HG03159 (cell line): ENCODE measurements around the gene CDC42.
"Not testable (repeated sequence)": the region's sequence is repeated elsewhere in the genome, so short reads cannot be mapped to it uniquely, and the experiment has no call there.

ENCODE experiments used
- ATAC-seq: cut with Tn5 transposase; IDR thresholded peaks from one replicate; pipeline ENCODE4 v1.9.1; 2021; ENCODE audit warnings: mild to moderate bottlenecking, moderate library complexity; ENCODE audit not compliant: unreplicated experiment

The CDC42 gene

GRCh38 chr1:22052115-22053016 lies at the start of gene CDC42:
CDC42 (plus strand) TSS chr1:22052709; CDS start chr1:22078479, 25,770 bp downstream.
- ATAC-seq, result peak; percentile 83

DNA sequence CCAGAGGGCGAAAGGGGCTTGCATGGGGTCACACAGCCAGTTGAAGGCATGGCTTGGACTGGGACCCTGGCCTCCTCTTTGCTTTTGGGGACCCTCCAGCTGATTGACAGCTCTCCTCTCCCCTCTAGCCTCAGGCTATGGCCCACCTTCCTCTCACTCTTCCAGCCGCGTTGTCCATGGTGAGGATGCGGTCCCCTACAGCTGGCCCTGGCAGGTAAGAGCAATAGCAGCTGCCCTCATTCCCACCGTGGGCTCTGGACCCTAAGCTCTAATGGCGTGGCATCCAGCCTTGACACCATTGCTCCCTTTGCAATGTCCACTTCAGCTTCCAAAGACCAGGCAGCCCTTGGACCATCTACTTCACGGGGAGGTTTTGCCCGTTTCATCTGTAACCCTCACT lies 49.6 kb upstream of the CDC42 start:
- not testable (repeated sequence) for ATAC-seq

- not testable (repeated sequence) for ATAC-seq
Observed at GRCh38 chr1:22003959-22004358, 48.5 kb upstream of the CDC42 start.

DNA sequence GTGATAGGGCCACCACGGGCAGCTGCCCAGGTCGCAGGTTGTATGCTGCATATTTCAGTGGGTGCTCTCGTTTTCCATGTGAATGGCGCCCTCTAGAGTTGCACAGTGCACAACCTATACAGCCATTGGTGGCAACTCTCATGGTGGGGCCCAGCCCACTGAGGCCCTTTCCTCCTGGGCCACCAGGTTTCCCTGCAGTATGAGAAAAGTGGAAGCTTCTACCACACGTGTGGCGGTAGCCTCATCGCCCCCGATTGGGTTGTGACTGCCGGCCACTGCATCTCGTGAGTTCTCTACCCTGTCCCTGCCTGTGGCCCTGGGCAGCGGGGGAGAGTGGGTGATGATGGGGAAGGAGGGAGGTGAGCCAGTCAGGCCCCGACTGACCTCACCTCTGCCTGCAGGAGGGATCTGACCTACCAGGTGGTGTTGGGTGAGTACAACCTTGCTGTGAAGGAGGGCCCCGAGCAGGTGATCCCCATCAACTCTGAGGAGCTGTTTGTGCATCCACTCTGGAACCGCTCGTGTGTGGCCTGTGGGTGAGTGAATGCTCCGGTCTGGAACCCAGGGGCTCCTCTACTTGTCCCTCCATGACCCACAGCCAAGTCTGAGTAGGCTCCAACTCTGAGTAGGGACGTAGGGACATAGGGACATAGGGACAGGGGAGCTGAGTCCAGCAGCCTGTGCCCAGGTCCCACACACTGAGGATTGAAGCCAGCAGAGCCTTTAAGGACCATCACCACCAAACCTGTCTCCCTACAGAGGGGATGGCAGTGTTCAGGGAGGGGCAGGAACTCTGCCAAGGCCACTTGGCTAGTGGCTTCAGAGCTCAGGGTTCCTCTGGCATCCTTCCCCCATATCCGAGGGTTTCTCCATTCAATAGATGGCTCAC lies 47.0 kb upstream of the CDC42 start:
- not testable (repeated sequence) for ATAC-seq

DNA sequence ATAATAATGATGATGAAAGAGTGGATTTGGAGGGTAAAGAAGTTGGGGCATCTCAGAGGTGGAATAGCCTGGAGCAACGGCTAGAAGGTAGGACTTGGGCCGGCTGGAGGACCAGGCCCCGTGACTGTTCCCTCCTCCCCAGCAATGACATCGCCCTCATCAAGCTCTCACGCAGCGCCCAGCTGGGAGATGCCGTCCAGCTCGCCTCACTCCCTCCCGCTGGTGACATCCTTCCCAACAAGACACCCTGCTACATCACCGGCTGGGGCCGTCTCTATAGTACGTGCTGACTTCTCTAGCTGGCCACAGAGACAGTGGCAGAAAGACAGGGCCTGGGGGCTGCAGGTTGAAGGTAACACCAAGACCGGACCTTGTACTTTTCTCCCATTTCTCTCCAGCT lies 45.8 kb upstream of the CDC42 start:
- ATAC-seq, result not testable (repeated sequence)

DNA sequence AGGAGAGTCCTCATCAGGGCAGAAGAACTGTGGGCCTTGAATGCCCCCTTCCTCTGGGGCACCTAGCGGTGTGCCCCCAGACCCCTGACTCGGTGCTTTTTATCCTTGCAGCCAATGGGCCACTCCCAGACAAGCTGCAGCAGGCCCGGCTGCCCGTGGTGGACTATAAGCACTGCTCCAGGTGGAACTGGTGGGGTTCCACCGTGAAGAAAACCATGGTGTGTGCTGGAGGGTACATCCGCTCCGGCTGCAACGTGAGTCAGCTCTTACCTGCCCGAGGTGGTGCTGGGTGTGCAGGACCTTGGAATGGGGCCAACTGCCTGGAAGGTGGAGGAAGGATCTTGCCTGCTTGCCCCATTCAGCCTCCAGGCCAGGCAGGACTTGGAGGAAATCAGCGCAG lies 45.2 kb upstream of the CDC42 start:
- ATAC-seq, result not testable (repeated sequence)

- not testable (repeated sequence) for ATAC-seq
Observed at GRCh38 chr1:22009566-22009965, 42.9 kb upstream of the CDC42 start.

- ATAC-seq, result not testable (repeated sequence)
Observed at GRCh38 chr1:22012752-22013151, 39.8 kb upstream of the CDC42 start.

DNA sequence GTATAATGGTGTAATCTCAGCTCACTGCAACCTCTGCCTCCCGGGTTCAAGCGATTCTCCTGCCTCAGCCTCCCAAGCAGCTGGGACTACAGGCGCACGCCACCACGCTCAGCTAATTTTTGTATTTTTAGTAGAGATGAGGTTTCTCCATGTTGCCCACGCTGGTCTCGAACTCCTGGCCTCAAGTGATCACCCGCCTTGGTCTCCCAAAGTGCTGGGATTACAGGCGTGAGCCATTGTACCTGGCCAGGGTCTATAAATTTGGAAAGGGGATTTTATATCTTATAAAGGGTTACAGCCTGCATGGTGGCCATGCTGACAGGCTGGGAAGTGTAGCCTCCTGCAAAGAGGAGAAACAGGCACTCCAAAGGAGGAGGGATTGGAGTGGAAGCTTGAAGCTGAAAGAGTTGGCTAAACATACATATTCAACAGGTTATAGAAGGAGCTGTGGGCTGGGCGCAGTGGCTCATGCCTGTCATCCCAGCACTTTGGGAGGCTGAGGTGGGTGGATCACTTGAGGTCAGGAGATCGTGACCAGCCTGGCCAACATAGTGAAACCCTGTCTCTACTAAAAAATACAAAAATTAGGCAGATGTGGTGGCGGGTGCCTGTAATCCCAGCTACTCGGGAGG lies 37.8 kb upstream of the CDC42 start:
- ATAC-seq, result not testable (repeated sequence)

GRCh38 chr1:22018583-22019559 lies 33.6 kb upstream of the CDC42 start:
- no peak for ATAC-seq

GRCh38 chr1:22021061-22021460 lies 31.4 kb upstream of the CDC42 start:
- ATAC-seq, result no peak

GRCh38 chr1:22024485-22025367 lies 27.8 kb upstream of the CDC42 start:
- ATAC-seq, result peak; percentile 46

- ATAC-seq, result peak; percentile 63
Observed at GRCh38 chr1:22025368-22026155, 26.9 kb upstream of the CDC42 start.

DNA sequence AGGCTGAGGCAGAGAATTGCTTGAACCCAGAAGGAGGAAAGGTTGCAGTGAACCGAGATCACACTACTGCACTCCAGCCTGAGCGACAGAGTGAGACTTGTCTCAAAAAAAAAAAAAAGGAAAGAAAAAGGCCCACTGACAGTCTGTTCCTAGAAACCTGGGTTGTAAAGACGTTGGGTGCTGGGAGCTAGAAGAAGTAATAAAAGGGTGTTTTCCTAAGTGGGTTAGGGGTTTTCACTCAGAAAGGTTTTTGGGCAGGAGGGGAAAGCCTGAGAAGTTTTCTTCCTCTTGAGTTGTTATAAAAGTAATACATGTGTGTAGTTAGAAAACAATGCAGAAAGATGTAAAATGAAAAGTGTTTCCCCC lies 25.6 kb upstream of the CDC42 start:
- ATAC-seq, result no peak

GRCh38 chr1:22030057-22030456 lies 22.5 kb upstream of the CDC42 start:
- ATAC-seq, result no peak

DNA sequence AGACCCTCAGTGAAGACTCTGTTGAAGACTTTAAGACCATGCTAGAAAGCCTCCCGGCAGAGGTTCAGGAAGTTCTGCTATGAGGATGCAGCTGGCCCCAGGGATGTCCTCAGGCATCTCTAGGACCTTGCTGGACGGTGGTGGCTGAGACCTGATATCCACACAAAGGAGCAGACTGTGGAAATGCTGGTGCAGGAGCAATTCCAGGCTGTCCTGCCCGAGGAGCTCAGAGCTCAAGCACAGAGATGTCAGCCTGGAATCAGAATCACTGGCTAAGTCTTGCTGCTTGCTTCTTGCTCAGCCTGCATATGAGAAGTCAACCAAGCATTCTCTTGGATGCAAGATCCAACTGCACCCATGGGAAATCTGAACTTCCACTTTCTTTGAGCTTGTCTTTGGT lies 22.0 kb upstream of the CDC42 start:
- ATAC-seq, result no peak

DNA sequence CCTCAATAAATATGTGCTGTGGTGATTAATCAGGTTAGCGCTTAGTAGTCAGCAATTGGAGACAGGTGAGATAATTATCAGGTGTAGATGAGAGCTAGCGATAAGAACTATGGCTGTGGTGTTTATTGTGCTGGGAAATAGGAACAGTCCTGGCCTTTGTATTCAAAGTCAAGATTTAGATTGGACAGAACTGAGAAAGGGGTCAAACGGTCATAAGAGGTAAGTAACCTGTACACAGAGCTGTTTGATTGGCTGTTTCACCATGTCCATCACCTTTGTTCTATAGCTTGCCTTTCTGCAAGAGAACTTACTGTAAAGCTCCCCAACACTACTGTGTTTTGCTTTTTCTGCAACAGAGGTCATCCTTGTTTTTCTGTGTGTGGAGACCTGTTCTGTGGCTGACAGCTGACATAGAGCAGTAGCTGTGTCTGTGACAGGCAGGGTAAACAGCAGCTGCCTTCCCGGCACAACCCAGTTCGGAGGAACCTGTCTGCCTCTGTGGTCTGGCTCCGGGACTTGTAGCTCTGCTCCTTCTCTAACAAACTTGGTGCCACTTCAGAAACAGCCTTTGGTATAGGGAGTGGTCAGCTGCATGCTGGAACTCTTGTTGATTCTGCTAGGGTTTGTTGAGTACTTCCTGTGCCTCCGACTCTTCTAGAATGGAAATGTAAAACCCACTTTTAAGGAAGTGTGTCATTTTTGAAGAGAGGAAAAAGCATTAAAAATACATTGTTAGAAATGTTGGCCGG lies 21.1 kb upstream of the CDC42 start:
- no peak for ATAC-seq

GRCh38 chr1:22034834-22035233 lies 17.7 kb upstream of the CDC42 start:
- ATAC-seq, result not testable (repeated sequence)
